ENCODE measurements around the gene FHL3. TPM values are rescaled to one million over a fixed set of nuclear protein-coding genes. Genes with fewer than 3 reads are reported as not detected.

FHL3 gene
- total RNA-seq, 1 donor from 2014 or later, result 20.0 TPM

DNA sequence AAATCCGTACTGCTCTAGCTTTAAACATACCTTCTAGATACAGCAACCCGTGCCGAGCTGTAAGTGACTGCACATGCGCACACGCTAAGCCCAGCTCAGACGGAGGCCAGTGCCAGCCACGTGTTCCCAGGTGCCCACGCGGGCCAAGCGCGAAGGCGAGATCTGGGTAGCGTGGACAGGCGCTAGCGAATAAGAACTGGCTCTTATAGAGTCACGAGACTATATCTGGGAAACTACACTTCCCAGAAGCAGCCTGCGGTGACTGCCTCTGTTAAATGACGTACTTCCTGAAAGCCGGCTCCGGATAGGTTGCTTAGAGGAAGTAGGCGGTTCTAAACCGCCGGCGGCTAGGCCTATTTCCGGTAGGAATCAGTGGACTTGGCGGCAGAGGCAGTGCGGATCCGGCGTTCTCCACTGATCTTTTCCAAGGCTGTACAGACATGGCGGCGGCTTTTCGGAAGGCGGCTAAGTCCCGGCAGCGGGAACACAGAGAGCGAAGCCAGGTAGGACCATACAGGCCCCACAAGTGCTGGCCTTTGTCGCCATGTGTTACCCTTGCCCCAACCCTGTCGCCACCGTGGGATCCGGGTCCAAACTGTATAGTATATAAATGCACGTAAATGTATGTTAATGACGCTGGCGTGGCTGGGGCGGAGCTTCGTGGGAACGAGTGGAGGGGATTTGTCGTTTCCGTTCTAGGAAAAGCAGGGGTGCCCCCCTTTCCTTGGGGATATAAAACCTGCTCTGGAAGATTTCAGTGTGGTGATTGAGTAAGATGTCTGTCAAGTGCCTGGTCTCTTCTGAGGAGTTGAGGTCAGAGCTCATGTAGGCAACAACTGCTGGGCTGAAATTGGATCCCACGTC is 7.3 kb upstream of the FHL3 start, which contains the start of gene UTP11:
TSS of gene UTP11 (plus strand) at position 372 of the 864 bp plus-strand sequence. CDS start at position 441, 69 bp downstream.
- peak within 1 kb of the TSS; percentile 99 for H3K27ac Mint-ChIP-seq (ENCODE audit: unreplicated experiment)
- H3K4me3 Mint-ChIP-seq (ENCODE audit: unreplicated experiment), result peak within 1 kb of the TSS; percentile 99
- no peaks in the 10 kb centered on the region for H3K9me3 Mint-ChIP-seq (ENCODE audit: unreplicated experiment)
- H3K27me3 Mint-ChIP-seq (ENCODE audit: unreplicated experiment), result peaks cover 9% of the 10 kb centered on the region
- peak; percentile 89 for DNase-seq
- H3K36me3 Mint-ChIP-seq (ENCODE audit: unreplicated experiment), result no peaks in the 10 kb centered on the region
- H3K4me1 Mint-ChIP-seq (ENCODE audit: low read depth, unreplicated experiment), result peaks cover 6% of the 10 kb centered on the region
- TF ChIP-seq, protein P1, sequence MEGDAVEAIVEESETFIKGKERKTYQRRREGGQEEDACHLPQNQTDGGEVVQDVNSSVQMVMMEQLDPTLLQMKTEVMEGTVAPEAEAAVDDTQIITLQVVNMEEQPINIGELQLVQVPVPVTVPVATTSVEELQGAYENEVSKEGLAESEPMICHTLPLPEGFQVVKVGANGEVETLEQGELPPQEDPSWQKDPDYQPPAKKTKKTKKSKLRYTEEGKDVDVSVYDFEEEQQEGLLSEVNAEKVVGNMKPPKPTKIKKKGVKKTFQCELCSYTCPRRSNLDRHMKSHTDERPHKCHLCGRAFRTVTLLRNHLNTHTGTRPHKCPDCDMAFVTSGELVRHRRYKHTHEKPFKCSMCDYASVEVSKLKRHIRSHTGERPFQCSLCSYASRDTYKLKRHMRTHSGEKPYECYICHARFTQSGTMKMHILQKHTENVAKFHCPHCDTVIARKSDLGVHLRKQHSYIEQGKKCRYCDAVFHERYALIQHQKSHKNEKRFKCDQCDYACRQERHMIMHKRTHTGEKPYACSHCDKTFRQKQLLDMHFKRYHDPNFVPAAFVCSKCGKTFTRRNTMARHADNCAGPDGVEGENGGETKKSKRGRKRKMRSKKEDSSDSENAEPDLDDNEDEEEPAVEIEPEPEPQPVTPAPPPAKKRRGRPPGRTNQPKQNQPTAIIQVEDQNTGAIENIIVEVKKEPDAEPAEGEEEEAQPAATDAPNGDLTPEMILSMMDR (IDR thresholded peaks at IDR 0.05; ENCODE audit: partially characterized antibody, unreplicated experiment), result no peak

DNA sequence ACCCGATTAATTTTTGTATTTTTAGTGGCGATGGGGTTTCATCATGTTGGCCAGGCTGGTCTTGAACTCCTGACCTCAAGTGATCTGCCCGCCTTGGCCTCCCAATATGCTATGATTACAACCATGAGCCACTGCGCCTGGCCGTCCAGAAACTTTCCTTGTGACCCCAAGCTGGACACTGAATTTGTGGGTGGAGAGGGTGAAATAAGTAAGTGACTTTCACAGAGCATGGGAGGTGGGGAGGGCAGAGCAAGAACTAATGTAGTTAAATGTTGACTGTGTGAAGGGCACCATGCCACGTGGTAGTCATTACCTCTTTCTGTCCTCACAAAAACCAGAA is 4.5 kb upstream of the FHL3 start:
- H3K4me1 Mint-ChIP-seq (ENCODE audit: low read depth, unreplicated experiment), result peaks cover 6% of the 10 kb centered on the region
- peaks cover 9% of the 10 kb centered on the region for H3K27me3 Mint-ChIP-seq (ENCODE audit: unreplicated experiment)
- H3K9me3 Mint-ChIP-seq (ENCODE audit: unreplicated experiment), result no peaks in the 10 kb centered on the region
- TF ChIP-seq, protein P1 (IDR thresholded peaks at IDR 0.05; ENCODE audit: partially characterized antibody, unreplicated experiment), result no peak
- H3K4me3 Mint-ChIP-seq (ENCODE audit: unreplicated experiment), result no peak overlapping the region
- H3K27ac Mint-ChIP-seq (ENCODE audit: unreplicated experiment), result no peak overlapping the region
- H3K36me3 Mint-ChIP-seq (ENCODE audit: unreplicated experiment), result no peaks in the 10 kb centered on the region
- no peak for DNase-seq

DNA sequence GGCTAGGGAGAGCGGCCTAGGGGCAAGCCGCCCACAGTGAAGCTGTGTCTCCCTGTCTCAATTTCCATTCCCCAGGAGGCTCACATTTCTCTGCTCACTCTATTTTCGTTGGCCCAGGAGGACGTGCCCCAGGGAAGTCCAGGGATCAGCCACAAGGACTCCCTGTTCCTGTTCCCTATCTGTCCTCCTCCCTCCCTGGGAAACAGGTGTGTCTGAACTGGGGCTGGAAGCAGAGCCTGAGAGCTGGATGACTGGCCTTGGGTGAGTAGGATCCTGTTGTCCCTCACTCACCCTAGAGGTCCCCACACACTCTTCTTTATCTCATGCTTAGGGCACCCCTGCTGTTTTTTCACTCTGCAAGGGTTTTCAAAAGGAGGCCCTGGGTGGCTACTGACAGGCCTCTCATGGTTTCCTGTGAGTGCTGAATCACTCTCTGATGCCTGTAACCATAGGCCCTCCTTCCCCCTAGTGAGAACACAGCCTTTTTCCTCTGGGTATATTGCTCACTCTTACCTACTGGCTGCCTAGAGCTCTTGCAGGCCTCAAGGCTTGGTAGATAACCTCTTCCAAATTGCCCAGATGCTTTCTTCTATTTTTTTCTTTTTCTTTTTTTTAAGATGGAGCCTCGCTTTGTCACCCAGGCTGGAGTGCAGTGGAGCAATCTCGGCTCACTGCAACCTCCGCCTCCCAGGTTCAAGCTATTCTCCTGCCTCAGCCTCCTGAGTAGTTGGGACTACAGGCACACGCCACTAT is 4.0 kb upstream of the FHL3 start:
- Mint-ChIP-seq H3K27me3 (ENCODE audit: unreplicated experiment) (peaks cover 13% of the 10 kb centered on the region), H3K9me3 (ENCODE audit: unreplicated experiment) (peaks cover 2% of the 10 kb centered on the region), H3K27ac (ENCODE audit: unreplicated experiment) (no peak overlapping the region), H3K36me3 (ENCODE audit: unreplicated experiment) (no peaks in the 10 kb centered on the region), H3K4me1 (ENCODE audit: low read depth, unreplicated experiment) (peaks cover 11% of the 10 kb centered on the region), H3K4me3 (ENCODE audit: unreplicated experiment) (no peak overlapping the region)
- DNase-seq, result no peak
- TF ChIP-seq, protein P1 (IDR thresholded peaks at IDR 0.05; ENCODE audit: partially characterized antibody, unreplicated experiment), result no peak

DNA sequence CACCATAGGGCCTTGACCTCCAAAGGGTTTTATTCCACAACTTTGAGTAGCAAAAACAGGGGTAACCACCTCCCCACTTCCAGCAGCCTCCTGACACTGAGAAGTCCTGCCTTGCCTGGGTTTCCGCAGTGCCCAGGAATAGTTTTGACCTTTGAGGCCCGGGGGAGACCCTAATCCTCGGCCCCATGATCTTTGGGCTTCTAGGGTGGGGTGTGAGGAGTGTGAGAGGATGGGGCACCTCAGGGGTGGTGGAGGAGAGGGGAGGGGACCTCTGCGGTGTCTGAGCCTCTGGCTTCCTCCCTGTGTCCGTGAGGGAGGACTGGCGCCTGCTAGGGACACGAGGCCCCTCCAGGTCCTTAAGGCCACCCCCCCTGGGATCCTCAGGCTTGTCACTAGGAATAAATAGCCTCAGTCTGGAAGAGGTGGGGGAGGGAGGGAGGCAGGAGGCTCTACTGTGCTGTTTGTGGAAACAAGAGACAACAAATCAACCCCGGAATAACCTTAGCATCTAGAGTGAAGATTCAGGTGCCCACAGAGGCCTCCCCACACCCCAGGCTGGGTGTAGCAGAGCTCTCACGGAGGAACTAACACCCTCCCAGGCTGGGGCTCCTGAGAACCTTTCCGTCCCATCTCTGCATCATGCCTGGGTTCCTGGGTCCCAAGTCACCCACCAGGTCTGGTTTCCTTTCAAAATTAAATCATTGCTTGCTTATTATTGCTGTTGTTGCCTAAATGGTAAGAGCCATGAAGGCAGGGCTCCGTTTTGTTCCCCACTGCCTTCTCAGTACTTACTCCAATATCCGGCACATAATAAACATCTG is 904 bp upstream of the FHL3 start:
- no peak overlapping the region for H3K27ac Mint-ChIP-seq (ENCODE audit: unreplicated experiment)
- H3K9me3 Mint-ChIP-seq (ENCODE audit: unreplicated experiment), result peaks cover 3% of the 10 kb centered on the region
- H3K4me1 Mint-ChIP-seq (ENCODE audit: low read depth, unreplicated experiment), result peaks cover 9% of the 10 kb centered on the region
- H3K4me3 Mint-ChIP-seq (ENCODE audit: unreplicated experiment), result peak overlapping the region; percentile 34
- no peak for DNase-seq
- TF ChIP-seq, protein P1 (IDR thresholded peaks at IDR 0.05; ENCODE audit: partially characterized antibody, unreplicated experiment), result no peak
- peaks cover 4% of the 10 kb centered on the region for H3K27me3 Mint-ChIP-seq (ENCODE audit: unreplicated experiment)
- H3K36me3 Mint-ChIP-seq (ENCODE audit: unreplicated experiment), result no peaks in the 10 kb centered on the region
